Suppressor macrophage treated with lipopolysaccharide for 4 hours (primary cell): ENCODE measurements around the gene PDE9A.

ENCODE experiments used
- DNase-seq: peaks from one replicate; pipeline ENCODE4 v3.0.0-alpha.2; 2020

The PDE9A gene

GRCh38 chr21:42745511-42746239 lies 92.3 kb downstream of the PDE9A start:
- no peak for DNase-seq

GRCh38 chr21:42746240-42746592 lies 92.8 kb downstream of the PDE9A start:
- DNase-seq: no peak

GRCh38 chr21:42746593-42747275 lies 93.3 kb downstream of the PDE9A start:
- DNase-seq: peak; percentile 83

- DNase-seq: no peak
These were observed 93.9 kb downstream of the PDE9A start for GRCh38 chr21:42747276-42747701.

GRCh38 chr21:42747746-42748351 lies 94.4 kb downstream of the PDE9A start:
- no peak for DNase-seq

- DNase-seq: no peak
These were observed 95.3 kb downstream of the PDE9A start for GRCh38 chr21:42748620-42749176.

GRCh38 chr21:42750737-42751530 lies 97.5 kb downstream of the PDE9A start:
- no peak for DNase-seq

GRCh38 chr21:42751866-42752265 lies 98.4 kb downstream of the PDE9A start:
- DNase-seq: no peak

- no peak for DNase-seq
These were observed 100.4 kb downstream of the PDE9A start for GRCh38 chr21:42753804-42754203.

GRCh38 chr21:42754270-42754933 lies 101.0 kb downstream of the PDE9A start:
- DNase-seq: no peak

GRCh38 chr21:42755031-42755665 lies 101.7 kb downstream of the PDE9A start:
- DNase-seq: no peak

GRCh38 chr21:42755766-42756579 lies 102.6 kb downstream of the PDE9A start:
- no peak for DNase-seq

- no peak for DNase-seq
These were observed 103.3 kb downstream of the PDE9A start for GRCh38 chr21:42756580-42757250.

GRCh38 chr21:42757422-42757821 lies 104.0 kb downstream of the PDE9A start:
- no peak for DNase-seq

- DNase-seq: no peak
These were observed 104.6 kb downstream of the PDE9A start for GRCh38 chr21:42757826-42758655.

GRCh38 chr21:42758721-42759593 lies 105.5 kb downstream of the PDE9A start:
- DNase-seq: no peak

GRCh38 chr21:42759594-42759927 lies 106.1 kb downstream of the PDE9A start:
- no peak for DNase-seq

- DNase-seq: no peak
These were observed 107.0 kb downstream of the PDE9A start for GRCh38 chr21:42760361-42760950.
